Measurements from ENCODE around the gene AGTR2. TPM values are rescaled to one million over a fixed set of nuclear protein-coding genes. Genes with fewer than 3 reads are reported as not detected.
"Not testable (repeated sequence)": the region's sequence is repeated elsewhere in the genome, so short reads cannot be mapped to it uniquely, and the experiment has no call there.

The AGTR2 gene
- total RNA-seq, 1 donor from 2014 or later, result not detected

DNA sequence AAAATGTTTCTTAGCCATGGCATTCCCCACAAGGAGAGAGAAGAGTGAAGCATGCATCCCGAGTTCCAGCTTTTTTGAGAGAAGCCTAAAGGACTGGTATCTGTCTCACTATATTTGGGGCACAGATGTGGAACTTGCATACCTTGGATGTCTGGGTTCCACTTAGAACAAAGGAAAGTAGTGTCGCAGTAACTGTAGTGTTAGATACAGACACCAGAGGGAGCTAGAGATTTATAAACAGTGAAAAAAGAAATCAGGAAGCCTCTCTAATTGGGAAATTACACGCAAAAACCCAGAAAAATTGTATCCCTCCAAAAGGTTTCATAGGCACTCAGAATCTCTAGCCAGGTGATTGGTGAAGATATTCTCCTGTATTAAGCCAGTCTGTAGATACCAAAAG lies 34.4 kb downstream of the AGTR2 start:
- Mint-ChIP-seq H3K4me1 (ENCODE audit: unreplicated experiment) (no peaks in the 10 kb centered on the region), H3K27ac (ENCODE audit: unreplicated experiment) (no peak overlapping the region), H3K9me3 (ENCODE audit: unreplicated experiment) (no peaks in the 10 kb centered on the region), H3K27me3 (ENCODE audit: unreplicated experiment) (no peaks in the 10 kb centered on the region), H3K4me3 (ENCODE audit: unreplicated experiment) (no peak overlapping the region), H3K36me3 (ENCODE audit: unreplicated experiment) (no peaks in the 10 kb centered on the region)
- DNase-seq (ENCODE audit: extremely low spot score, unreplicated experiment), result no peak
- TF ChIP-seq, protein P1, sequence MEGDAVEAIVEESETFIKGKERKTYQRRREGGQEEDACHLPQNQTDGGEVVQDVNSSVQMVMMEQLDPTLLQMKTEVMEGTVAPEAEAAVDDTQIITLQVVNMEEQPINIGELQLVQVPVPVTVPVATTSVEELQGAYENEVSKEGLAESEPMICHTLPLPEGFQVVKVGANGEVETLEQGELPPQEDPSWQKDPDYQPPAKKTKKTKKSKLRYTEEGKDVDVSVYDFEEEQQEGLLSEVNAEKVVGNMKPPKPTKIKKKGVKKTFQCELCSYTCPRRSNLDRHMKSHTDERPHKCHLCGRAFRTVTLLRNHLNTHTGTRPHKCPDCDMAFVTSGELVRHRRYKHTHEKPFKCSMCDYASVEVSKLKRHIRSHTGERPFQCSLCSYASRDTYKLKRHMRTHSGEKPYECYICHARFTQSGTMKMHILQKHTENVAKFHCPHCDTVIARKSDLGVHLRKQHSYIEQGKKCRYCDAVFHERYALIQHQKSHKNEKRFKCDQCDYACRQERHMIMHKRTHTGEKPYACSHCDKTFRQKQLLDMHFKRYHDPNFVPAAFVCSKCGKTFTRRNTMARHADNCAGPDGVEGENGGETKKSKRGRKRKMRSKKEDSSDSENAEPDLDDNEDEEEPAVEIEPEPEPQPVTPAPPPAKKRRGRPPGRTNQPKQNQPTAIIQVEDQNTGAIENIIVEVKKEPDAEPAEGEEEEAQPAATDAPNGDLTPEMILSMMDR (IDR thresholded peaks at IDR 0.05), result peak; percentile 66

DNA sequence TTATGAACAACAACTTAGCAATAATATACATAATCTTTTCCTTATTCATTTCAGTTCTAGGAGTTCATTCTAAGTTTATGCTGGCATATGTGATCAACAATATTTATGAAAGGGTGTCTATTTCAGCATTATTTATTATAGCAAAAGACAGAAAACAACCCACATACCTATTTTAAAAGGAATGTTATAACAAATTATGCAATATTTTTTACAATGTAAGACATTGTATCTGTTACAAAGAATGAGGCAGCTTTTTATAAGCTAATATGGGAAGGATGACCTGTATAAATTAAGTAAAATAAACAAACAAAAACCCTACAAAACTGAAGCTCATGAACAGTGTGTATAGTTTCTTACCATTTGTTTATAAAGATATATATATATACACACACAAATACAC lies 42.7 kb downstream of the AGTR2 start:
- Mint-ChIP-seq H3K27ac (ENCODE audit: unreplicated experiment) (no peak overlapping the region), H3K36me3 (ENCODE audit: unreplicated experiment) (no peaks in the 10 kb centered on the region), H3K4me3 (ENCODE audit: unreplicated experiment) (no peak overlapping the region), H3K4me1 (ENCODE audit: unreplicated experiment) (no peaks in the 10 kb centered on the region), H3K9me3 (ENCODE audit: unreplicated experiment) (no peaks in the 10 kb centered on the region), H3K27me3 (ENCODE audit: unreplicated experiment) (peaks cover 2% of the 10 kb centered on the region)
- TF ChIP-seq, protein P1 (IDR thresholded peaks at IDR 0.05), result no peak
- DNase-seq (ENCODE audit: extremely low spot score, unreplicated experiment), result no peak

DNA sequence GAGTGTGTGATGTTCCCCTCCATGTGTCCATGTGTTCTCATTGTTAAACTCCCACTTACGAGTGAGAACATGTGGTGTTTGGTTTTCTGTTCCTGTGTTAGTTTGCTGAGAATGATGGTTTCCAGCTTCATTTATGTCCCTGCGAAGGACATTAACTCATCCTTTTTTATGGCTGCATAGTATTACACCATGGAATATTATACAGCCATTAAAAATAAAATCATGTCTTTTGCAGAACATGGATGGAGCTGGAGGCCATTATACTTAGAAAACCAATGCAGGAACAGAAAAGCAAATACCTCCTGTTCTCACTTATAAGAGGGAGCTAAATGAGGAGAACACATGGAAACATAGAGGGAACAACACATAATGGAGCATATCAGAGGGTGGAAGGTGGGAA lies 46.5 kb downstream of the AGTR2 start:
- H3K4me3 Mint-ChIP-seq (ENCODE audit: unreplicated experiment); H3K27me3 Mint-ChIP-seq (ENCODE audit: unreplicated experiment); H3K9me3 Mint-ChIP-seq (ENCODE audit: unreplicated experiment); H3K36me3 Mint-ChIP-seq (ENCODE audit: unreplicated experiment); DNase-seq (ENCODE audit: extremely low spot score, unreplicated experiment); H3K4me1 Mint-ChIP-seq (ENCODE audit: unreplicated experiment); H3K27ac Mint-ChIP-seq (ENCODE audit: unreplicated experiment): not testable (repeated sequence)
